Thoracic aorta (tissue), 2 donors: ENCODE data around the gene GNAS. TPM values are rescaled to one million over a fixed set of nuclear protein-coding genes. Genes with fewer than 3 reads are reported as not detected.
"Not testable (repeated sequence)": the region's sequence is repeated elsewhere in the genome, so short reads cannot be mapped to it uniquely, and the experiment has no call there.

Experiments used
- ATAC-seq: fragments of 150-250 bp; one replicate; pipeline ENCODE4 v1.8.0; 2017; ENCODE audit warnings: low read depth; ENCODE audit not compliant: insufficient number of reproducible peaks, low FRiP score
- DNase-seq: peaks from one replicate; pipeline ENCODE4 v3.0.0-alpha.2; 2020; ENCODE audit warnings: low spot score
- H3K27ac ChIP-seq, 2 donors: fragments of 200-600 bp; sonication (generic); 1 replicate in 1 of 2; 2 replicates in 1 of 2; pipeline ENCODE4 v1.5.1; 2016; ENCODE audit warnings: mild to moderate bottlenecking in 2 of 2, moderate library complexity in 2 of 2
- H3K27me3 ChIP-seq: fragments of 200-600 bp; sonication (generic); replicated peaks from 2 replicates; pipeline ENCODE4 v1.6.0; 2016; ENCODE audit warnings: mild to moderate bottlenecking; ENCODE audit not compliant: insufficient read depth
- H3K36me3 ChIP-seq: fragments of 200-600 bp; sonication (generic); one replicate; pipeline ENCODE4 v1.5.1; 2016
- H3K4me1 ChIP-seq, 2 donors: fragments of 200-600 bp; sonication (generic); 1 replicate in 1 of 2; 2 replicates in 1 of 2; pipeline versions ENCODE4 v1.5.1 to v1.6.0; 2016; ENCODE audit warnings: low read depth in 2 of 2, mild to moderate bottlenecking in 1 of 2; ENCODE audit not compliant: control insufficient read depth in 1 of 2
- H3K4me3 ChIP-seq: fragments of 200-600 bp; sonication (generic); 2 replicates; pipeline ENCODE4 v1.5.1; 2016; ENCODE audit warnings: mild to moderate bottlenecking
- H3K9me3 ChIP-seq: fragments of 200-600 bp; sonication (generic); 2 replicates; pipeline ENCODE4 v1.5.1; 2016
- total RNA-seq, 2 donors: library from RNA; depleted of rRNA; stranded (reverse); fragments of >200 nt; gene quantifications; one replicate each; pipeline versions ENCODE4 v1.1.0 to v1.2.3, GENCODE V29; 2016
- TF ChIP-seq, protein P1 (sequence below): fragments of 200-600 bp; sonication (generic); IDR thresholded peaks from one replicate; pipeline ENCODE4 v1.5.1; 2019; ENCODE audit warnings: antibody characterized with exemption

Gene GNAS
- total RNA-seq, 2 donors from 2014 or later: 742 to 943 TPM

DNA sequence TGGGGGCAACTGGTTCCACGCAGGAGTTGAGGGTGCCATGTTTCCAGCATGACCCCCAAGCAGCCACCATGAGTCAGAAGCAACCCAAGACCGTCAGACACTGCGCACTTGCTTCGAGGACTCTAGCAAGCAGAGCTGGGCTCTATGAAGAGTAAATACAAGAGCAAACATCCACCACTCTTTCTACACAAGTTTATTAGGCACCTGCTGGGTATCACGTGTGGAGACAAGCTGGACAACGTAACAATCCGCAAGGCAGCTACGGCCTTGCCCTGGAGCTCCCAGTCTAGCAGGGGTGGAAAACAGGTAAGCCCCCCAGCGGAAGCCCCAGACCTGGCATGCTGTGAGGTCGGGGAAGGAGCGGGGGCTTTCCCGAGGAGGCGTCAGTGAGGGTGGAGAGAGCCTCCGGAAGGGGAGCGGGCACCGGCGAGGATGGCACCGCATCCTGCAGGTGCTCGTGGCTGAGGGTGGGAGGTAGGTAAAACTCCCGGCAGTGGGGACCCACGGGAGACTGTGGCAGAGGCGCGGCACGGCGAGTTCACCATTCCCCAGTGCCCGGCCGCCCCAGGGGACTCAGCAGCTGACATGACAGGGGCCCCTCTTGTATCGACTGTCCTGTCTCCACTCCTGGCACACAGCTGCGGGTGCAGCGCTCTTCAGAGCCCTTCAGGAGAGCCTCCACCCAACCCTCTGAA, 35.4 kb upstream of the GNAS start:
- no peak for ATAC-seq
- H3K27ac ChIP-seq: no peak overlapping the region
- H3K27me3 ChIP-seq: no peaks in the 10 kb centered on the region
- DNase-seq: no peak
- H3K36me3 ChIP-seq: no peaks in the 10 kb centered on the region
- H3K9me3 ChIP-seq: no peaks in the 10 kb centered on the region
- TF ChIP-seq, protein P1, sequence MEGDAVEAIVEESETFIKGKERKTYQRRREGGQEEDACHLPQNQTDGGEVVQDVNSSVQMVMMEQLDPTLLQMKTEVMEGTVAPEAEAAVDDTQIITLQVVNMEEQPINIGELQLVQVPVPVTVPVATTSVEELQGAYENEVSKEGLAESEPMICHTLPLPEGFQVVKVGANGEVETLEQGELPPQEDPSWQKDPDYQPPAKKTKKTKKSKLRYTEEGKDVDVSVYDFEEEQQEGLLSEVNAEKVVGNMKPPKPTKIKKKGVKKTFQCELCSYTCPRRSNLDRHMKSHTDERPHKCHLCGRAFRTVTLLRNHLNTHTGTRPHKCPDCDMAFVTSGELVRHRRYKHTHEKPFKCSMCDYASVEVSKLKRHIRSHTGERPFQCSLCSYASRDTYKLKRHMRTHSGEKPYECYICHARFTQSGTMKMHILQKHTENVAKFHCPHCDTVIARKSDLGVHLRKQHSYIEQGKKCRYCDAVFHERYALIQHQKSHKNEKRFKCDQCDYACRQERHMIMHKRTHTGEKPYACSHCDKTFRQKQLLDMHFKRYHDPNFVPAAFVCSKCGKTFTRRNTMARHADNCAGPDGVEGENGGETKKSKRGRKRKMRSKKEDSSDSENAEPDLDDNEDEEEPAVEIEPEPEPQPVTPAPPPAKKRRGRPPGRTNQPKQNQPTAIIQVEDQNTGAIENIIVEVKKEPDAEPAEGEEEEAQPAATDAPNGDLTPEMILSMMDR: no peak
- no peaks in the 10 kb centered on the region for H3K4me1 ChIP-seq
- H3K4me3 ChIP-seq: no peak overlapping the region

DNA sequence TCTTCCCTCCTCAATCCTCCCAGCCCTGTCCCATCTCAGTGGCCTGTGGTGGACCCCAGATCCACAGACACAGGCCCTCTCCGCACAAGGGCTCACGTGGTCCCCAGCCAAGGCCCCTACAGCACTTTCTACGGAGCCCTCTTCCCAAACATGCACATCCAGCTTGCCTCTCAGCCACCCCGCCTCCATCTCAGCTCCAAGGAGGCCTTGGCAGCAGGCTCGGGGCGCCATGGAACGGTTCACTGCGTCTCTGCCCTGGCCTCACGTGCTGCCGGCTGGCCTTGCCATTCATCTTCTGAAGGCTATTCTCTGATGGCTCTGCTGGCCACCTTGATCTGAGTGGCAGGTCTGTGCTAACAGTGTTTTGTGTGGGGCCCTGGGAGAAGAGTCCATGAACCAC, 34.8 kb upstream of the GNAS start:
- Histone ChIP-seq H3K9me3 (no peaks in the 10 kb centered on the region), H3K4me3 (no peak overlapping the region), H3K27me3 (no peaks in the 10 kb centered on the region), H3K27ac (no peak overlapping the region), H3K4me1 (no peaks in the 10 kb centered on the region), H3K36me3 (no peaks in the 10 kb centered on the region)
- ATAC-seq (no peak), DNase-seq (no peak)
- TF ChIP-seq, protein P1: no peak

DNA sequence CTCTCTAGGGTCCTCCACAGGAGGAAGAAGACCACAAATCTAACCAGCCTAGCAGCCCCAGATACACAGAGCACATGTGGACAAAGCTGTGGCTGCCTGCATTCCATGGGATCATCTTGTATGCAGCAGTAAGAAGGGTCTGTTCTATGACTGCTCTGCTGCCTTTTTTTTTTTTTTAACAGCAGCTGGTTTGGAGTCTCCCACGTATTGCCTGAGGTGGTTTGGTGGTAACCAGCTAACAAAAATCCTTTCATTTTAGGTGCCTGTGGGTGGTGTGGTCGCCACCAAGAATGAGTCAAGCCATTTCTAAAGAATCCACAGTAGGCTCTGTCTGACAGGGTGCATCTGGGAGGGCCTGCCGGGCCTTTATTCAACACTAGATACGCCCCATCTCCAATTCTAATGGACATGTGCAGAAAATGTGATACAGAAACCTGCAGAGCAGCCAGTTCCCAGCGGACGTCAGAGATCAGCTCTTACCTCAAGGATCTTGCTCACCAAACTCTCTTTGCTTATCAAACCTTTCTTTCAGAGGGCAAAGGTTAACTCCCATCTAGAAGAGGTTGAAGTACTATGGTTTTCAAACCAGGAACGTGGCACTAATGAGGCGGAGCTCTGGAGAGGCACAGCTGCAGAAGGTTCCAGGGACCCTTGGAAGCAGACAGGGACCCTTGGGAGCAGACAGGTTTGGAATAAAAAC, 33.8 kb upstream of the GNAS start:
- Histone ChIP-seq H3K27me3 (no peaks in the 10 kb centered on the region), H3K27ac (no peak overlapping the region), H3K9me3 (no peaks in the 10 kb centered on the region), H3K36me3 (no peaks in the 10 kb centered on the region), H3K4me3 (no peak overlapping the region), H3K4me1 (no peaks in the 10 kb centered on the region)
- ATAC-seq (no peak), DNase-seq (no peak)
- TF ChIP-seq, protein P1: no peak

DNA sequence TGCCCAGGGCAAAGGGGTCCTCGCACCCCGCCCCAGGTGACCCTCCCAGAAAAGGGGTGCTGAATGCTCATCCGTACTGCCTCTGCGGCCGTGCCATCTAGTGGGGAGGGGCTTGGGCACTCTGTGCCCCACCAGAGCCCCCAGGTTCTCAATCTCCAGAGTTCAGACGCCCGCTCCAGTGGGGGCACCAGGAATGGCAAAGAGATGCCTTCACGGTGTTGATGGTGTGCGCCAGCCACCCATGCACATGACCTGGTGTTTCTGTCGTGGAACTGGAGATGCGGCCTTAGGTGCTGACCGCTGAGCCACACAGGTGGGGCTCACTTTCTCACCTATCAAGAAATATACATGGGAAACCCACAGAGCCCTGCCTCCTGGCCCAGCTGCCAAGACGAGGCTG, 32.6 kb upstream of the GNAS start:
- H3K36me3 ChIP-seq: no peaks in the 10 kb centered on the region
- no peaks in the 10 kb centered on the region for H3K27me3 ChIP-seq
- ATAC-seq: no peak
- no peak overlapping the region for H3K4me3 ChIP-seq
- DNase-seq: no peak
- no peaks in the 10 kb centered on the region for H3K4me1 ChIP-seq
- H3K27ac ChIP-seq: no peak overlapping the region
- H3K9me3 ChIP-seq: no peaks in the 10 kb centered on the region
- TF ChIP-seq, protein P1: no peak

DNA sequence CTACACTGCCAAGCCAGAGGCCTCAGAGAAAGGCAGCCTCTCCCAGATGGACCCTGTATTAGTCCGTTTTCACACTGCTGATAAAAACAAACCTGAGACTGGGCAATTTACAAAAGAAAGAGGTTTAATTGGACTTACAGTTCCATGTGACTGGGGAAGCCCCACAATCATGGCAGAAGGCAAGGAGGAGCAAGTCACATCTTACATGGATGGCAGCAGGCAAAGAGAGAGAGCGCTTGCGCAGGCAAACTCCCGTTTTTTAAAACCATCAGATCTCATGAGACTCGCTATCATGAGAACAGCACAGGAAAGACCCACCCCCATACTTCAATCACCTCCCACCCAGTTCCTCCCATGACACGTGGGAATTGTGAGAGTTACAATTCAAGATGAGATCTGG, 32.0 kb upstream of the GNAS start:
- H3K27ac ChIP-seq, H3K27me3 ChIP-seq, H3K4me1 ChIP-seq, DNase-seq, H3K36me3 ChIP-seq, ATAC-seq, H3K4me3 ChIP-seq, H3K9me3 ChIP-seq: not testable (repeated sequence)
